Measurements from ENCODE around the gene MBTD1. TPM values are rescaled to one million over a fixed set of nuclear protein-coding genes. Genes with fewer than 3 reads are reported as not detected.

Gene MBTD1
- total and polyA plus RNA-seq, 9 of the 15 experiments (the other 6 are each of a cell fraction or from before 2014, with no cell fraction given), result 2.1 to 26.3 (median 13.3) TPM

DNA sequence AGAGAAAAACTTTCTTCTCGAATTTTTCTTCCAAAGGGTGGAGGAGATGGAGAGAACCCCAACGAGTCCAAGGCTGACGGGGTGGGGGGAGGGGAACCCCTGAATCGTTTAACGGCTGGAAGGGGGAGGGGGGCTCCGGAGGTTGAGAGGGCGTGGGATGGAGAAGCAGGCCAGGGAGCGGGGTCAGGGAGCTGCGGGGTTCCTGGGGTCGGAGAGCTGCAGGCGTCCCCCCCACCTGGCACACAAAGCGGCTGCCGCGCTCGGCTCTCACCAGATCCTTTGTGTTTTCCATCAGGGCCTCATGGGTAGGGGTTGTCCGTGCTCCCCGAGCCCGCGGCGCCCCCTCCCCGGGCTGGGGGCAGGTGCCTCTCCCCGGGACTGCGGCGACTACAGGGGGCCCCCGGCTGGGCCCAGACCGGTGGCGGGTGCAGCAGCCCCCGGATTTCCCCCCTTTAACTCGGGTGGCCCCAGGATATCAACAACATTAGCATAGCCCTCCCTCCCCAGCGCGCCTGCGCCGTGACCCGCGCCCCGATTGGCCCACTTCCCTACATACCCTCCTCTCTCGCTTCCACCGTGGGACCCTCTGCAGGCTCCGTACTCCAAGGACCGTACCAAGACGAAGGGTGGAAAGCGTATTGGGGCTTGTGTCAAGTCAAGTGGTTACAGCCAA is at the start of gene MBTD1 (continued):
- peak; percentile 93 for TF ChIP-seq NR2C1 (IDR thresholded peaks at IDR 0.05)
- peak; percentile 88; the same call in 1 of the 2 replicates for TF ChIP-seq NR2C1 (tag; IDR thresholded peaks at IDR 0.05)
- peak in 1 of 2 experiments; percentile 50; a peak in 2 of 4 replicates for TF ChIP-seq TEAD1 (CRISPR knock-in tag; IDR thresholded peaks at IDR 0.05)
- no peak for TF ChIP-seq HMG20B (CRISPR knock-in tag; IDR thresholded peaks at IDR 0.05)
- TF ChIP-seq ZNF3 (CRISPR knock-in tag; IDR thresholded peaks at IDR 0.05), result no peak
- TF ChIP-seq ZC3H11A (IDR thresholded peaks at IDR 0.05; ENCODE audit: low read depth, low read length), result no peak
- 0 out of 2 replicates have a peak, but pooled peaks have one; percentile 46 for TF ChIP-seq SOX6 (IDR thresholded peaks at IDR 0.05)
- no peak for TF ChIP-seq ZNF23 (CRISPR knock-in tag; IDR thresholded peaks at IDR 0.05)
- TF ChIP-seq CHD4 (IDR thresholded peaks at IDR 0.05; ENCODE audit: insufficient read depth, insufficient replicate concordance, low read depth, low read length, poor library complexity, severe bottlenecking), result no peak
- TF ChIP-seq, protein P1, sequence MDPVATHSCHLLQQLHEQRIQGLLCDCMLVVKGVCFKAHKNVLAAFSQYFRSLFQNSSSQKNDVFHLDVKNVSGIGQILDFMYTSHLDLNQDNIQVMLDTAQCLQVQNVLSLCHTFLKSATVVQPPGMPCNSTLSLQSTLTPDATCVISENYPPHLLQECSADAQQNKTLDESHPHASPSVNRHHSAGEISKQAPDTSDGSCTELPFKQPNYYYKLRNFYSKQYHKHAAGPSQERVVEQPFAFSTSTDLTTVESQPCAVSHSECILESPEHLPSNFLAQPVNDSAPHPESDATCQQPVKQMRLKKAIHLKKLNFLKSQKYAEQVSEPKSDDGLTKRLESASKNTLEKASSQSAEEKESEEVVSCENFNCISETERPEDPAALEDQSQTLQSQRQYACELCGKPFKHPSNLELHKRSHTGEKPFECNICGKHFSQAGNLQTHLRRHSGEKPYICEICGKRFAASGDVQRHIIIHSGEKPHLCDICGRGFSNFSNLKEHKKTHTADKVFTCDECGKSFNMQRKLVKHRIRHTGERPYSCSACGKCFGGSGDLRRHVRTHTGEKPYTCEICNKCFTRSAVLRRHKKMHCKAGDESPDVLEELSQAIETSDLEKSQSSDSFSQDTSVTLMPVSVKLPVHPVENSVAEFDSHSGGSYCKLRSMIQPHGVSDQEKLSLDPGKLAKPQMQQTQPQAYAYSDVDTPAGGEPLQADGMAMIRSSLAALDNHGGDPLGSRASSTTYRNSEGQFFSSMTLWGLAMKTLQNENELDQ (CRISPR knock-in tag; IDR thresholded peaks at IDR 0.05; ENCODE audit: borderline replicate concordance), result no peak
- no peak for TF ChIP-seq ZC3H4 (CRISPR knock-in tag; IDR thresholded peaks at IDR 0.05; ENCODE audit: borderline replicate concordance)
- TF ChIP-seq RBM34 (IDR thresholded peaks at IDR 0.05; ENCODE audit: borderline replicate concordance, insufficient read depth, low read length), result no peak
- peak; percentile 3 for TF ChIP-seq HMGN3 (IDR thresholded peaks at IDR 0.05; ENCODE audit: borderline replicate concordance, extremely low read depth, insufficient read length, low read depth, low read length)
- TF ChIP-seq ELF4 (CRISPR knock-in tag; IDR thresholded peaks at IDR 0.05), result peak; percentile 9; the same call in 1 of the 2 replicates
- peak; percentile 55 for TF ChIP-seq HCFC1 (IDR thresholded peaks at IDR 0.05; ENCODE audit: low read depth, low read length)
- 0 out of 2 replicates have a peak, but pooled peaks have one; percentile 41 for TF ChIP-seq FOXP4 (CRISPR knock-in tag; IDR thresholded peaks at IDR 0.05; ENCODE audit: borderline replicate concordance)
- TF ChIP-seq SPI1 (IDR thresholded peaks at IDR 0.05; ENCODE audit: borderline replicate concordance, low read depth, low read length), result peak; percentile 76
- TF ChIP-seq ZBTB11 (CRISPR knock-in tag; IDR thresholded peaks at IDR 0.05), result 0 out of 6 replicates have a peak, but pooled peaks of 1 of the 3 experiments have one; percentile 11
- peak; percentile 8; the same call in 1 of the 2 replicates for TF ChIP-seq PML (IDR thresholded peaks at IDR 0.05; ENCODE audit: low read length)
